ENCODE measurements around the gene MRPL1. TPM values are rescaled to one million over a fixed set of nuclear protein-coding genes. Genes with fewer than 3 reads are reported as not detected.

The MRPL1 gene
- total and polyA plus RNA-seq, 2 of the 13 experiments (the other 11 are each of a cell fraction or from before 2014, with no cell fraction given), result 23.3 to 61.5 TPM

GRCh38 chr4:77862478-77863216, at the start of gene MRPL1 (continued):
- TF ChIP-seq ZNF274 (CRISPR knock-in tag; IDR thresholded peaks at IDR 0.05) (peak; percentile 82), CBX5 (CRISPR knock-in tag; IDR thresholded peaks at IDR 0.05; ENCODE audit: borderline replicate concordance) (peak; percentile 76; the same call in 1 of the 2 replicates), MYNN (CRISPR knock-in tag; IDR thresholded peaks at IDR 0.05; ENCODE audit: low read depth) (0 out of 2 replicates have a peak, but pooled peaks have one; percentile 66), SIN3B (IDR thresholded peaks at IDR 0.05; ENCODE audit: low read length) (peak; percentile 92), KMT2B (CRISPR knock-in tag; IDR thresholded peaks at IDR 0.05) (peak; percentile 88), SP1 (IDR thresholded peaks at IDR 0.05) (no peak), SP1 (CRISPR knock-in tag; IDR thresholded peaks at IDR 0.05) (peak; percentile 74), ZNF547 (CRISPR knock-in tag; IDR thresholded peaks at IDR 0.05) (peak; percentile 83), MIXL1 (CRISPR knock-in tag; IDR thresholded peaks at IDR 0.05) (peak; percentile 92), ZNF280D (CRISPR knock-in tag; IDR thresholded peaks at IDR 0.05) (0 out of 2 replicates have a peak, but pooled peaks have one; percentile 72), ZNF768 (CRISPR knock-in tag; IDR thresholded peaks at IDR 0.05) (peak; percentile 59; the same call in 1 of the 2 replicates), ETV6 (CRISPR knock-in tag; conservative IDR thresholded peaks at IDR 0.05) (peak; percentile 92), BRCA1 (CRISPR knock-in tag; IDR thresholded peaks at IDR 0.05) (peak; percentile 73), ZNF792 (CRISPR knock-in tag; IDR thresholded peaks at IDR 0.05) (peak; percentile 89), BORCS8-MEF2B (CRISPR knock-in tag; IDR thresholded peaks at IDR 0.05) (peak; percentile 85), SP5 (CRISPR knock-in tag; IDR thresholded peaks at IDR 0.05; ENCODE audit: borderline replicate concordance, low read depth) (peak; percentile 74), SAFB2 (CRISPR knock-in tag; IDR thresholded peaks at IDR 0.05; ENCODE audit: borderline replicate concordance, low read depth) (peak; percentile 62; the same call in 1 of the 2 replicates), ZBTB33 (CRISPR knock-in tag; IDR thresholded peaks at IDR 0.05) (0 out of 2 replicates have a peak, but pooled peaks have one; percentile 11), ZNF12 (CRISPR knock-in tag; IDR thresholded peaks at IDR 0.05) (peak; percentile 38; the same call in 1 of the 2 replicates), SIX1 (CRISPR knock-in tag; IDR thresholded peaks at IDR 0.05; ENCODE audit: borderline replicate concordance) (peak; percentile 72; the same call in 1 of the 2 replicates), ZBTB14 (CRISPR knock-in tag; IDR thresholded peaks at IDR 0.05) (no peak), MAZ (IDR thresholded peaks at IDR 0.05; ENCODE audit: borderline replicate concordance, low read depth, low read length) (peak; percentile 43; the same call in 1 of the 2 replicates), MAZ (CRISPR knock-in tag; IDR thresholded peaks at IDR 0.05; ENCODE audit: low read depth) (peak; percentile 70)
